ENCODE data around the gene KLHL22. TPM values are rescaled to one million over a fixed set of nuclear protein-coding genes. Genes with fewer than 3 reads are reported as not detected.
A peak's percentile ranks its signal among the peaks of the same experiment; 100 is the strongest.

Gene KLHL22
- total and polyA plus RNA-seq, 2 of the 13 experiments (the other 11 are each of a cell fraction or from before 2014, with no cell fraction given): 10.9 to 14.8 TPM

GRCh38 chr22:20418211-20418788 lies 77.3 kb downstream of the KLHL22 start (continued):
- TF ChIP-seq ZFP36L2 (CRISPR knock-in tag; IDR thresholded peaks at IDR 0.05) (no peak), MIER2 (CRISPR knock-in tag; IDR thresholded peaks at IDR 0.05) (no peak), MYPOP (CRISPR knock-in tag; IDR thresholded peaks at IDR 0.05) (peak; percentile 77), MAFG (CRISPR knock-in tag; IDR thresholded peaks at IDR 0.05) (no peak), REL (CRISPR knock-in tag; conservative IDR thresholded peaks at IDR 0.05) (no peak), PLSCR1 (CRISPR knock-in tag; IDR thresholded peaks at IDR 0.05; ENCODE audit: borderline replicate concordance) (no peak), GTF2F1 (IDR thresholded peaks at IDR 0.05; ENCODE audit: low read length) (no peak), HOXD1 (CRISPR knock-in tag; IDR thresholded peaks at IDR 0.05) (no peak), MBNL3 (CRISPR knock-in tag; conservative IDR thresholded peaks at IDR 0.05) (no peak), DZIP1 (CRISPR knock-in tag; IDR thresholded peaks at IDR 0.05) (no peak), ZNF337 (CRISPR knock-in tag; IDR thresholded peaks at IDR 0.05; ENCODE audit: borderline replicate concordance, low read depth) (no peak), ZBED4 (CRISPR knock-in tag; IDR thresholded peaks at IDR 0.05; ENCODE audit: borderline replicate concordance) (peak; percentile 75; the same call in 1 of the 2 replicates), RNF219 (CRISPR knock-in tag; IDR thresholded peaks at IDR 0.05) (no peak), THAP7 (CRISPR knock-in tag; IDR thresholded peaks at IDR 0.05) (no peak), ZNF264 (CRISPR knock-in tag; IDR thresholded peaks at IDR 0.05) (no peak), JDP2 (CRISPR knock-in tag; IDR thresholded peaks at IDR 0.05; ENCODE audit: borderline replicate concordance) (no peak)

Data from HepG2 (cell line).